Adrenal gland (tissue), 5 donors: ENCODE measurements around the gene FOXO3.

ENCODE experiments used
- POLR2A ChIP-seq, 2 donors: fragments of 450-650 bp; IDR thresholded peaks; one replicate each; pipeline ENCODE4 v1.6.1; 2017; ENCODE audit warnings: antibody characterized with exemption in 2 of 2, mild to moderate bottlenecking in 2 of 2, moderate library complexity in 1 of 2
- TF ChIP-seq, protein P1 (sequence below), 6 experiments: fragments of 450-650 bp in 4 of 6; fragments of 200-600 bp in 2 of 6; sonication (generic) in 1 of 6; IDR thresholded peaks; 1 replicate in 5 of 6; 2 replicates in 1 of 6; pipeline versions ENCODE4 v1.5.1 to v1.8.0; 2016 to 2021; ENCODE audit warnings: antibody characterized with exemption in 6 of 6, mild to moderate bottlenecking in 2 of 6, moderate library complexity in 1 of 6
- donor health status: DM: no; HTN: no; CAD: no.

DNA sequence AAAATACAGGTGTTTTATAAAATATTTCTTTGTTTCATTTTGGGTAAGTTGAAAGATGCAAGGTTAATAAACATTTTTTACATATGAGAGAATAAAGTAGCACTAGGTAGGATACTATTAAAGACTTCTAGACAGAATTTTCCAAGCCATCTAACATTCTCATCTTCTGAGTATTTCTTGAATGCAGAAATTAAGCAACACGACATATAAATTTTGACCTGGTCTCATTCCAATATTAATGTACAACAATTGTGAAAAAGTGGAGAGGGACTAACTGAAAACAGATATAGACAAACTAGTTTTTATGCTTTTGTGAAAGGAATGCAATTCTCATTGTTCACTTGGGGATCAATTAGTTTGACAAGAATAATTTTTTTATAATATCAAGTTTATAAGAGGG is 11.5 kb upstream of the FOXO3 start:
- TF ChIP-seq, protein P1, sequence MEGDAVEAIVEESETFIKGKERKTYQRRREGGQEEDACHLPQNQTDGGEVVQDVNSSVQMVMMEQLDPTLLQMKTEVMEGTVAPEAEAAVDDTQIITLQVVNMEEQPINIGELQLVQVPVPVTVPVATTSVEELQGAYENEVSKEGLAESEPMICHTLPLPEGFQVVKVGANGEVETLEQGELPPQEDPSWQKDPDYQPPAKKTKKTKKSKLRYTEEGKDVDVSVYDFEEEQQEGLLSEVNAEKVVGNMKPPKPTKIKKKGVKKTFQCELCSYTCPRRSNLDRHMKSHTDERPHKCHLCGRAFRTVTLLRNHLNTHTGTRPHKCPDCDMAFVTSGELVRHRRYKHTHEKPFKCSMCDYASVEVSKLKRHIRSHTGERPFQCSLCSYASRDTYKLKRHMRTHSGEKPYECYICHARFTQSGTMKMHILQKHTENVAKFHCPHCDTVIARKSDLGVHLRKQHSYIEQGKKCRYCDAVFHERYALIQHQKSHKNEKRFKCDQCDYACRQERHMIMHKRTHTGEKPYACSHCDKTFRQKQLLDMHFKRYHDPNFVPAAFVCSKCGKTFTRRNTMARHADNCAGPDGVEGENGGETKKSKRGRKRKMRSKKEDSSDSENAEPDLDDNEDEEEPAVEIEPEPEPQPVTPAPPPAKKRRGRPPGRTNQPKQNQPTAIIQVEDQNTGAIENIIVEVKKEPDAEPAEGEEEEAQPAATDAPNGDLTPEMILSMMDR (IDR thresholded peaks at IDR 0.05) = no peak
- no peak for TF ChIP-seq POLR2A (IDR thresholded peaks at IDR 0.05)
